ELF-1 (cell line): ENCODE measurements around the gene LIN7C.

Experiments used
- DNase-seq: peaks from one replicate; pipeline ENCODE4 v3.0.0-alpha.2; 2016; ENCODE audit warnings: low read depth, low spot score

Gene LIN7C

GRCh38 chr11:27470826-27471588 lies 35.6 kb downstream of the LIN7C start:
- peak; percentile 63 for DNase-seq

GRCh38 chr11:27470166-27470565 lies 36.4 kb downstream of the LIN7C start:
- DNase-seq, result no peak

- peak; percentile 20 for DNase-seq
These were observed 37.4 kb downstream of the LIN7C start for GRCh38 chr11:27468995-27469695.

GRCh38 chr11:27468209-27468994 lies 38.2 kb downstream of the LIN7C start:
- DNase-seq, result no peak

- no peak for DNase-seq
These were observed 39.2 kb downstream of the LIN7C start for GRCh38 chr11:27467181-27467913.

- DNase-seq, result no peak
These were observed 40.2 kb downstream of the LIN7C start for GRCh38 chr11:27466363-27466762.

GRCh38 chr11:27465629-27466028 lies 40.9 kb downstream of the LIN7C start:
- no peak for DNase-seq

GRCh38 chr11:27464909-27465308 lies 41.7 kb downstream of the LIN7C start:
- DNase-seq, result no peak

GRCh38 chr11:27464289-27464696 lies 42.3 kb downstream of the LIN7C start:
- peak; percentile 83 for DNase-seq

GRCh38 chr11:27462543-27462942 lies 44.0 kb downstream of the LIN7C start:
- no peak for DNase-seq

- DNase-seq, result no peak
These were observed 46.2 kb downstream of the LIN7C start for GRCh38 chr11:27460158-27460978.

- DNase-seq, result peak; percentile 28
These were observed 47.4 kb downstream of the LIN7C start for GRCh38 chr11:27459191-27459590.

GRCh38 chr11:27458182-27458581 lies 48.4 kb downstream of the LIN7C start:
- no peak for DNase-seq

GRCh38 chr11:27456795-27457329 lies 49.7 kb downstream of the LIN7C start:
- DNase-seq, result no peak

- no peak for DNase-seq
These were observed 50.3 kb downstream of the LIN7C start for GRCh38 chr11:27456140-27456794.

- DNase-seq, result no peak
These were observed 50.9 kb downstream of the LIN7C start for GRCh38 chr11:27455667-27456066.

GRCh38 chr11:27453701-27454100 lies 52.9 kb downstream of the LIN7C start:
- DNase-seq, result peak; percentile 30

- no peak for DNase-seq
These were observed 54.4 kb downstream of the LIN7C start for GRCh38 chr11:27452147-27452546.

- no peak for DNase-seq
These were observed 55.2 kb downstream of the LIN7C start for GRCh38 chr11:27451244-27451965.
